HepG2 (cell line): ENCODE data around the gene FRMD8. TPM values are rescaled to one million over a fixed set of nuclear protein-coding genes. Genes with fewer than 3 reads are reported as not detected.

Experiments used
- ARID5B ChIP-seq: IDR thresholded peaks from 2 replicates; pipeline ENCODE4 v1.4.0; 2020; ENCODE audit warnings: mild to moderate bottlenecking, missing genetic modification reagents
- DRAP1 ChIP-seq: IDR thresholded peaks from 2 replicates; pipeline ENCODE4 v1.6.1; 2016; ENCODE audit warnings: missing genetic modification reagents, missing compliant biosample characterization
- SNAPC4 ChIP-seq: sonication (generic); formaldehyde crosslinking; IDR thresholded peaks from 2 replicates; pipeline ENCODE4 v1.4.0; 2020; ENCODE audit warnings: mild to moderate bottlenecking, missing genetic modification reagents
- THAP7 ChIP-seq: sonication (generic); formaldehyde crosslinking; IDR thresholded peaks from 2 replicates; pipeline ENCODE4 v1.8.1; 2023; ENCODE audit warnings: mild to moderate bottlenecking, missing genetic modification reagents
- ZFY ChIP-seq: sonication (generic); formaldehyde crosslinking; IDR thresholded peaks from 2 replicates; pipeline ENCODE4 v1.4.0; 2020; ENCODE audit warnings: missing genetic modification reagents
- ZNF552 ChIP-seq: sonication (generic); formaldehyde crosslinking; IDR thresholded peaks from 2 replicates; pipeline ENCODE4 v1.9.0; 2022; ENCODE audit warnings: missing genetic modification reagents, mild to moderate bottlenecking, borderline replicate concordance
- ZNF609 ChIP-seq: sonication (generic); formaldehyde crosslinking; IDR thresholded peaks from 2 replicates; pipeline ENCODE4 v1.4.0; 2020; ENCODE audit warnings: mild to moderate bottlenecking, missing genetic modification reagents, borderline replicate concordance
- polyA plus RNA-seq, 8 experiments: library from polyadenylated mRNA; depleted of rRNA in 3 of 8; stranded (reverse) in 7 of 8; unstranded in 1 of 8; fragments of >200 nt; fragmentation: Illumina TruSeq in 4 of 8; extraction: Trizol in 4 of 8; gene quantifications; 2 replicates each; pipeline versions ENCODE4 v1.2.1 to v1.2.3, GENCODE V29; 2011 to 2016; ENCODE audit warnings: low read depth in 4 of 8, missing spikeins in 1 of 8, mixed read lengths in 1 of 8; ENCODE audit not compliant: insufficient read depth in 1 of 8
- total RNA-seq, 5 experiments: library from RNA; depleted of rRNA; stranded (reverse); fragments of >200 nt; fragmentation: Illumina TruSeq; extraction: Trizol; gene quantifications; 2 replicates each; pipeline ENCODE4 v1.2.3, GENCODE V29; 2016; ENCODE audit warnings: low read depth in 1 of 5

FRMD8 gene
- total and polyA plus RNA-seq, 2 of the 13 experiments (the other 11 are each of a cell fraction or from before 2014, with no cell fraction given): 5.8 to 20.6 TPM

GRCh38 chr11:65425105-65425970 is 38.9 kb downstream of the FRMD8 start (continued):
- TF ChIP-seq SNAPC4 (no peak), ZFY (CRISPR knock-in tag) (no peak), THAP7 (no peak), ZNF609 (CRISPR knock-in tag) (no peak), DRAP1 (no peak), ZNF552 (no peak), ARID5B (CRISPR knock-in tag) (no peak; the same call in 1 of the 2 replicates)
